GM23248 (cell line): ENCODE results near the gene DIP2C.

ENCODE experiments used
- EZH2 ChIP-seq: fragments of 200-600 bp; sonication (generic); IDR thresholded peaks from 2 replicates; pipeline ENCODE4 v1.6.1; 2018; ENCODE audit warnings: antibody characterized with exemption, mild to moderate bottlenecking; ENCODE audit not compliant: insufficient read depth, poor library complexity, severe bottlenecking
- EZH2phosphoT487 ChIP-seq: fragments of 200-600 bp; sonication (generic); IDR thresholded peaks from 2 replicates; pipeline ENCODE4 v1.6.1; 2018; ENCODE audit warnings: antibody characterized with exemption, moderate library complexity, mild to moderate bottlenecking, low read depth; ENCODE audit not compliant: insufficient read depth

- TF ChIP-seq EZH2 (no peak), EZH2phosphoT487 (no peak)
These were observed 463.4 kb downstream of the DIP2C start for GRCh38 chr10:226018-226417.
